Measurements from ENCODE around the gene AFF3.
"Not testable (repeated sequence)": the region's sequence is repeated elsewhere in the genome, so short reads cannot be mapped to it uniquely, and the experiment has no call there.

AFF3 gene, protein sequence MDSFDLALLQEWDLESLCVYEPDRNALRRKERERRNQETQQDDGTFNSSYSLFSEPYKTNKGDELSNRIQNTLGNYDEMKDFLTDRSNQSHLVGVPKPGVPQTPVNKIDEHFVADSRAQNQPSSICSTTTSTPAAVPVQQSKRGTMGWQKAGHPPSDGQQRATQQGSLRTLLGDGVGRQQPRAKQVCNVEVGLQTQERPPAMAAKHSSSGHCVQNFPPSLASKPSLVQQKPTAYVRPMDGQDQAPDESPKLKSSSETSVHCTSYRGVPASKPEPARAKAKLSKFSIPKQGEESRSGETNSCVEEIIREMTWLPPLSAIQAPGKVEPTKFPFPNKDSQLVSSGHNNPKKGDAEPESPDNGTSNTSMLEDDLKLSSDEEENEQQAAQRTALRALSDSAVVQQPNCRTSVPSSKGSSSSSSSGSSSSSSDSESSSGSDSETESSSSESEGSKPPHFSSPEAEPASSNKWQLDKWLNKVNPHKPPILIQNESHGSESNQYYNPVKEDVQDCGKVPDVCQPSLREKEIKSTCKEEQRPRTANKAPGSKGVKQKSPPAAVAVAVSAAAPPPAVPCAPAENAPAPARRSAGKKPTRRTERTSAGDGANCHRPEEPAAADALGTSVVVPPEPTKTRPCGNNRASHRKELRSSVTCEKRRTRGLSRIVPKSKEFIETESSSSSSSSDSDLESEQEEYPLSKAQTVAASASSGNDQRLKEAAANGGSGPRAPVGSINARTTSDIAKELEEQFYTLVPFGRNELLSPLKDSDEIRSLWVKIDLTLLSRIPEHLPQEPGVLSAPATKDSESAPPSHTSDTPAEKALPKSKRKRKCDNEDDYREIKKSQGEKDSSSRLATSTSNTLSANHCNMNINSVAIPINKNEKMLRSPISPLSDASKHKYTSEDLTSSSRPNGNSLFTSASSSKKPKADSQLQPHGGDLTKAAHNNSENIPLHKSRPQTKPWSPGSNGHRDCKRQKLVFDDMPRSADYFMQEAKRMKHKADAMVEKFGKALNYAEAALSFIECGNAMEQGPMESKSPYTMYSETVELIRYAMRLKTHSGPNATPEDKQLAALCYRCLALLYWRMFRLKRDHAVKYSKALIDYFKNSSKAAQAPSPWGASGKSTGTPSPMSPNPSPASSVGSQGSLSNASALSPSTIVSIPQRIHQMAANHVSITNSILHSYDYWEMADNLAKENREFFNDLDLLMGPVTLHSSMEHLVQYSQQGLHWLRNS (N-terminal part only)

DNA sequence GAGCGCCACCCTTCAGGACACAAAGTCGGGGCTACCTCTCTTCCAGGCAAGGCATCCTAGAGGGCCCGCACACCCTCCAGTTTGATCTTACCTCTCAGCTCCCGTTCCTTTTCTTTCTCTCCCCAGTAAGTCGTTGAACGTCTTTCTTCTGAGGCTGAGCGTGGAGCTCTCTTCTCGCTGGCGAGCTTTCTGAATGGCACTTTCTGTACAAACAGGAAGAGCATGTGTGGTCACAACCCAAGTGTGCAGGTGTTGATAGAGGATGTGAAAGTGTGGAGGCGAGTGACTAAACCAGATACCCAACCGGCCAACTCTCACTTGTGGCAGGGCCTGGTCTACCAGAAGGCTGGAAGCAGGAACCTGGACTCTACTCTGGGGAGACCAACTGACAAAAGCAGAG is at the start of gene AFF3:
AFF3 (minus strand) TSS at position 198 of the 400 bp plus-strand sequence. CDS start 38,136 bp downstream, outside the sequence.
- DNase-seq (ENCODE audit: low read depth in 2 of 2) = no peak

DNA sequence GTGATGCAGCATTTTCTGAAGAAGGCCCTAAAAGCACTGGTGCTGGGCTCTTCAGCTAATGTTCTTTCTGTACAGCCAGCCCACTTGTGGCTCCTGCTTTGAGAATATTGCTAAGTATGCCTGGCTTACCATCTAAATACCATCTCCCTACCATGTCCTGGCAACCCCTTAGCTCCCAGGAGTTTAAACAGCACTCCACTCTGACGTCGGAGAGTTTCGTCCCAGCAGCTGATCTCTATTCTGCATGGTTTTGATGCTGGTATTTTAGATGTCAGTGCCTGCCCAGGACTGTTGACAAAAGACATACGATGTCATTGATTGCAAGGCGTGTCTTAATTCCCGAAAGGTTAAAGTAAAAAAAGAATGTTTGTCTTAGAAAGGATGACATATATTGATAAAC is 47.0 kb upstream of the AFF3 start:
- DNase-seq (ENCODE audit: low read depth in 2 of 2) = no peak

DNA sequence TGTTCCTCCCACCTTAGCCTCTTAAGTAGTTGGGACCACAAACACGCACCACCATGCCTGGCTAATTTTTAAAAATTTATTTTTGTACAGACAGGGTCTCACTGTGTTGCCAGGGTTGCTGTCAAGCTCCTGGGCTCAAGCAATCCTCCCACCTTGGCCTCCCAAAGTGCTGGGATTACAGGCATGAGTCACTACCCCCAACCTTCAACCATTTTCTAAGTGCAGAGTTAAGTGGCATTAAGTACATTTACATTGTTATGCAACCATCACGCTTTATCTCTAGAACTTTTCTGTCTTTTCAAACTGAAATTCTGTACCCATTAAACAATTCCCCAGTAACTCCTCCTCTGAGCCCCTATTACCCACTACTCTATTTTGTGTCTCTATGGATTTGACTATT is 45.9 kb upstream of the AFF3 start:
- no peak for DNase-seq (ENCODE audit: low read depth in 2 of 2)

DNA sequence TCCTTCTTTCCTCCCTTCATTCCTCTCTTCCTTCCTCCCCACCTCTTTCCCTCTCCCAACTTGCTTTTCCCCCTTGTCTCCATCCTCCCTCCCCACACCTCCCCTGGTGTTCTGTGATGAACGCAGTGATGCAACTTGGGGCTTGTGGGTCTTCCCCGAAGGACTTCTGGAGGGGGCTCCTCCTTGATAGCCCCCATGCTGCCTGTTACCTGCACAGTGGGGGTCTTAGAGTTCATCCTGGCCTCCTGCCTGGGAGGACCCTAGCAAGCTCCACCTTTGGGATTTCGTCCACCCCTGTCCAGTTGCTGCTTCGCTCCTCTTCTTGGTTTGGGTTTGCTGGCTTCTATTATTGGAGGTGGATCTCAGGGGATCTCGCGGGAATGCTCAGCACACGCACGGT is 43.7 kb upstream of the AFF3 start:
- no peak for DNase-seq (ENCODE audit: low read depth in 2 of 2)

DNA sequence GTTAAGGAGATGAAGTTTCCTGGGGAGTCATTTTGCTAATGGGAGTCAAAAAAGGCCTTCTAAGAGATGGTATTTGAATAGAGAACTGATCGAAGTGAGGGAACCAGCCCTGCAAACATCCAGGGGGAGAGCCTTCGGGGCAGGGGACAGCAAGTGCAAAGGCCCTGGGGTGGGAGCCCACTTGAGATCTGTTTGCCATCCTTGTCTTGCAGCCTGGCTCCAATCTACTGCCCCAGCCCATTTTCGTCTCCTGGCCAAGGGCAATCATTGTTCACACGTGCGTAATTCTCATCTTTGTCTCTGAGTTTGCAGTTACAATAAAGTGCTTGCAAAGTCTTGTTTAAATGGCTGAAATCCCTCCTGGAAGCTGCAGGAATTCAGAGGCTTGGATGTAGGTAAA is 43.1 kb upstream of the AFF3 start:
- DNase-seq (ENCODE audit: low read depth in 2 of 2) = no peak

DNA sequence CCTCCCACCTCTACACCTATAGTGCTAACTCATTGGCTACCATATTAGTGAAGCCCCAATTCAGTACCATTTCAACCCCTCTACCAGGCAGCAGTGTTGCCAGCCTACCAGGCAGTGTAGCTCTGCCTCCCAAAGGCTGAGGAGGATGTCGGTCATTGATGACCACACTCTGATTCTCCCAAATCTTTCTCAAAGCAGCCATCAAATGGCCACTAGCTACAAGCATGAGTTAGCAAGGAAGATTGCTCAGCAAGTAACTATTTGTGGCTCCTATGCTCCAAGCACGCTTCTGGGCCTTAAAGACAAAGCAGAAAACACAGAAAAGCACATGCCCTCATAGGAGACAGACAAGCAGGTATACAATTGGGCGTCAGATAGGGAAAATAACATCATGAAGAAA is 42.7 kb upstream of the AFF3 start:
- no peak for DNase-seq (ENCODE audit: low read depth in 2 of 2)

DNA sequence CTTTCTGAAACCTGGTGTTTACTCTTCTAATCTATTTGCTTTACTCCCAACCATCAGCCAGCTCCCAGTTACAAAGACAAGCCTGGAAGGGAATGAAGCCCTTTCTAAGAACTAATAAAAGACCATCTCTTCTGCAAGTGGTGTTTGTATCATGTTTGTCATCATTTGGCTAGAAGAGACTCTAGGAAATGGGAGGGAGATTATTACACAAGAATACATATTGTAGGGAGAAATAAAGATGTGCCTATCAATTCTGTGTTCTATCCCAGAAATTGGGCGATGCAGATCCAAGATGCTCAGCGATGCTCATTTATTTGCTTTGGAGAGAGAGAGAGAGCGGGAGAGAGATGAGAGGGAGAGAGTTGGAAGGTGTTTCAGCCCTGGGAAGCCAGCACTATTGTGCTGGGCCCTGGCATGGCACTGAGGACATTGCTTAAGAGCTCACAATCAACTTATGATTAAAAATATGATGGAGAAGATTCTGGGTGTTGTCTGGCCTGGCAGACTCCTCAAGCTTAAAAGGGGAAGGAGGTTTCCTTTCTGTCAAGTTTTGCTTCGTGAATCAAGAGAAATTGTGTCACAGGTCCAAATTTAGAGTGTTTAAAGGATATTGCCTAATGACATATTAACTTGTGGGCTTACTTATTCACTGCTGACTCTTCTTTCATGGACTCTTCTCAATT is 41.8 kb upstream of the AFF3 start:
- DNase-seq (ENCODE audit: low read depth in 2 of 2) = no peak

DNA sequence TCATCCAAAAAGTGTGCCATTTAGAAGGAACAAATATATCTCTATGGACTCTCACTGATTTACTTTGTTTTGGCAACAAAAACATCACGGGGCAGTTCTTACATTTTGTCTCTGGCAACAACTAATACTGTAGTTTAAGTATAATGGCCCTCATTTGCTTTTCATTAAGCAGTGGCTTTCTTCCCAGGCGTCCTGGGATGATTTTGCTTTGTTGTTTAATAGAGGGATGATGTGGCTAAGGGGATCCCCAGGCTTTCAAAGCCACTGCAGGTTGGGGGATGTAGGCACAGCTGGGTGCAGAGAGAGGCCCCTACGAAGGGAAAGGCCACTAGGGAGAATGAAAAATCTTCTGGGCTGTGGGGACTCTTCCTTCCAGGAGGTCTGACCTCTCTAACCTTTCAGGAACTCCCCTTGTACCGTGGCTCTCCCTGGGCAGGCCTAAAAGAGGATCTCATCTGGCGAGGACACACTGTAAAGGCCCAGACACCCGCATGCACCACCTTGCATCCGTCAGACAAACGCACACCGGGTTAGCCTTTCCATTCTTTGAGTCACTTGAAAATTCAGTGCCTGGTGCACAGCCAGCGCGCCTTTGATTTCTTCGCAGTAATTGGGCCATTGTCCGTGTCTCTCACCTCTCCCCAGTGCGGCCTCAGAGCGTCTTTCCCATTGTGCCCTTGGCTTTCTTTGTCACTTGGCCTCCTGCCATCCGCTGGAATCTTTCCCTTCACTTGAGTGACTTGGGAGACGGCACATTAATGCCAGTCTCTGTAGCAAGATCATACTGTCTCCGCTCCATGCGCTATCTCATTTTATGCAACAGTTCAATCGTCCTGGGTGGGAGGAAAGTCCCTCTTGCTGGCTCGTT is 40.3 kb upstream of the AFF3 start:
- DNase-seq (ENCODE audit: low read depth in 2 of 2) = no peak

DNA sequence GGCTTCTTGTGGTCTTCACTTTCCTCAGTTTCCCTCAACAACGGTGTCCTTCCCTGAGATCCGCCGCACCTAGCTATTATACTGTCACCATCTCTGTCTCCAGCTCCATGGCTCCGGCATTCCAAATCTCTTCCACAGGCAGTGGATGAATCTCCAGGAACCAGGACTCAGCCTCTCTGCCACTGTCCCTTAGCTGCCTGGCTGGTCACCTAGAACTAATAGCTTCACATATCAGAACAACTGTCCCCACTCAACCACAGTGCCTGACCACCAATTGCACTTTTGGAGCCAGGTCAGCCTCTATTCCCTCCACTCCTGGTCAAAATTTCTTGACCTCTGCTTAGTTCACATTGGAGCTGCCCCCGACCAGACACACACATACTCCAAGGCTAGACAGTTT is 38.1 kb upstream of the AFF3 start:
- no peak for DNase-seq (ENCODE audit: low read depth in 2 of 2)

DNA sequence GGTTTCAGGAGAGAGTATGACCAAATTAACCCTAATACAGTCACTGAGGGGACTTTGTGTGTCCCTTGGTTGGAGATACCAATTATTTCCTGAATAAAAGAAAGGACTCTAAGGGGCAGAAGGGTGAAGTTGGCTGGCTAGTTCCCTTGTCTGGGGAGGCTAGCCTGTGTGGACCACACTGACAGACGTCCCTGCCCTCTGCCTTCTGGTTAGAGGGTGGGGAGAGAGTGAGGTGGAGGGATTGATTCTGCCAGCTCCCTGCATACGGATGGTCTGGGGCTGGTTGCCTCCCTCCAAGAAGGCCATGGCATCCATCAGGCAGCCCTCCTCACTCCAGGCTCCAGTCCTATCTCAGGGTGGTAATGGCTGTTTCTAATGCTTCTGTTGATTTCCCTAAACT is 37.4 kb upstream of the AFF3 start:
- DNase-seq (ENCODE audit: low read depth in 2 of 2) = no peak

DNA sequence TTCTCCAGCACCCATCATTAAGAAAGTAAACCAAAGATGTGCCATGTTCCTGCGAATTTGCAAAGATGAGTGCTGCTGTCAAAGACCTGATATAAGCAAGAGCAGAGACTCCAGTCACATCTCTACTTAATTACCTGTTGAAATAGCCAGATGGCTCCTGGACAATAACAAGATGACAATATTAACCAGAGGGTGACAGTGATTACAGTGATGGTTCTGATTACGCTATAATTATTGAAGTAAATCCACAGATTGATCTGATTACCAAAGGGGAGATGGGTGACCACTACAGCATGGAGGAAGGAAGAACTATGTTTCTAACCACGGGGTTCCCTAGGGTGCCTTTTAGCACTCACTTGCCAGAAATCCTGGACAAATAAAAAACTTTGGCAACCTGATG is 36.5 kb upstream of the AFF3 start:
- no peak for DNase-seq (ENCODE audit: low read depth in 2 of 2)

DNA sequence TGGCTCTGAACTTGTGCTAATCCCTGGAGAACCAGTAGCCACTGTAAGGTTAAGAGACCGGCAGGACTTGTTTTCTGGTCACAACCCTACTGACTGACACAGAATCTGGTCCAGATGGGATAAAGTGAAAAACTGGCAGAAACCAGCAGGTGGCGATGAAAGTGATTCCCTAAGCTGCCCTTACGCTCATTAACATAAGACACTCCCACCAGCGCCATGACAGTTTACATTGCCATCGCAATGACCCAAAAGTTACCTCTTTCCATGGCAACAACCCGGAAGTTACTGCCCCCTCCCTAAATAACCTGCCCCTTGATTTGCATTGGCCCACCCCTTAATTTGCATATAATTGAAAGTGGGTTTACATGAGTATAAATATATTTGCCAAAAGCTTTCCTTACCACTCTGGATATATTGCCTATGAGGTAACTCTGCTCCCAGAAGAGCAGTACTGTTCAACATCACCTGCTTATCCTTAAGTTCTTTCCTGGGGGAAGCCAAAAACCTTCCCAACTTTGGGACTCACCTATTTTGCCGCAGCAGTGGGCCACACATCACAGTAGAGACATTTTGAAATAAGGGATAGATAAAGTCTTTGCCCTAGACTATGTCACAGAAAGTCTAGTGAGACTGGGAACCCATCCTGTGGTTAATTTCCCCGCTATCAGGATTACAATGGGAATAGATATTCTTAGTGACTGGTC is 35.8 kb upstream of the AFF3 start:
- DNase-seq (ENCODE audit: low read depth in 2 of 2) = no peak

DNA sequence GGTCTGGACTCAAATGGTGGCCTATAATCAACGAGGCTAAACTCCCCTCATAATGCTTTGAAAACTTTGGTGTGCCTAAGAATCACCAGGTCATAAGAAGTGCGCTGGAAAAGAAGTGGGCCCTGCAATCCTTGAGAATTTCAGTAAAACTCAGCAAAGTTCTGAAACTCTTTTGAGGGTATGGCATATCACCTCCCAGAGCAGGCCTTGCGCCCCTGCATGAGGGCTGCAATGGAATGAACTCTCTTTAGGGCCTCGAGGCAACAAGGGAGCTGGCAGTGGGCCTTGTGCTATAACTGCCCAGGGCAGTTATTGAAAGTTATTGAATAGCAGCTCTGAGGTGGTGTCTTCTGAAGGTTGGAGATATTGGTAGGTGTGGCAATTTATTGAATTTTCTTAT is 34.5 kb upstream of the AFF3 start:
- DNase-seq (ENCODE audit: low read depth in 2 of 2) = no peak

DNA sequence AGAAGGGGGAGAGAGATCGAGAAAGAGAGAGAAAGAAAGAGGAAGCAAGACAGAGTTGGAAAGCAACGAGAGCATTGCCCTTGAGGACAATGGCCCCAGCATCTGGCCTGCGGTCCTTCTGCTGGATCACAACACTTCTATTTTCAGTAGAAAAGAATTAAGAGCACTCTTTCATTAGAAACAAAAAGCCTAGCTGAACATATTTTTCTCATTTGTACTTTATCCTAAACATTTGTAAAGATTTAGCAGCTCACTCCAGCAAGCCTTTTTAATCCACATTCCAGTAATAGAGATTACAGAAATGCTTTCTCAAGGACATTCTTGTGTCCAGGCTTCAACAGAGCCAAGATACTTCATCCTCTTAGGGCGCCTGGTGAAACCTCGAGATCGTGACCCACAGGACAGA is 31.6 kb upstream of the AFF3 start:
- DNase-seq (ENCODE audit: low read depth in 2 of 2) = no peak

DNA sequence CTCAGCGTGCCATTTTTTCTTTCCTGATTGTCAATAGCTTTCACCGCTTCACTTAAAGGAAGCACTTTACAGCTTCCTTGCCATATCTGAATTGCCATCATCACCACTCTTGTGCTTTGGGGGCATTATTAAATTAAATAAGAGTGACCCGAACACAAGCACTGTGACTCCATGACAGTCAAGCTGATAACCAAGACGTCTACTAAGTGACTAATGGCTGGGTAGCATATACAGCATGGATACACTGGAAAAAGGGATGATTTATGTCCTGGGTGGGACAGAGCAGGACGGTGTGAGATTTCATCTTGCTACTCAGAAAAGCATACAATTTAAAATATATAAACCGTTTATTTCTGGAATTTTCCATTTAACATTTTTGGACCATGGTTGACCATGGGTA is 24.3 kb upstream of the AFF3 start:
- DNase-seq (ENCODE audit: low read depth in 2 of 2) = no peak

DNA sequence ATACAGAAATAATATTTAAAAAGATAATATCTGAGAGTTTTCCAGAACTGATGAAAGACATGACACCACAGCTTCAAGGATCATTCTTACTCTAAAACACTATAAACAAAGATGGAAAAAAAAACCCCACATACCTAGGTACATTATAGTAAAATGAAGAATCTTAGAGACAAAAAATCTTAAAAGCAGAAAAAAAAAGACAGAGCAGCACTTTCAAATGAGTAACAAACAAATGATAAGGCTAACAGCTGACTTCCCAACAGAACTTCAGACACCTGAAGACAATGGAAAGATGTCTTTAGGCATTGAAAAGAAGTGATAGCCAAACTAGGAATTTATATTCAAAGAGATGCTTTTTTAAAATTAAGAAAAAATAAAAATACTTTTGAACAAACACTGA is 21.2 kb upstream of the AFF3 start:
- no peak for DNase-seq (ENCODE audit: low read depth in 2 of 2)

DNA sequence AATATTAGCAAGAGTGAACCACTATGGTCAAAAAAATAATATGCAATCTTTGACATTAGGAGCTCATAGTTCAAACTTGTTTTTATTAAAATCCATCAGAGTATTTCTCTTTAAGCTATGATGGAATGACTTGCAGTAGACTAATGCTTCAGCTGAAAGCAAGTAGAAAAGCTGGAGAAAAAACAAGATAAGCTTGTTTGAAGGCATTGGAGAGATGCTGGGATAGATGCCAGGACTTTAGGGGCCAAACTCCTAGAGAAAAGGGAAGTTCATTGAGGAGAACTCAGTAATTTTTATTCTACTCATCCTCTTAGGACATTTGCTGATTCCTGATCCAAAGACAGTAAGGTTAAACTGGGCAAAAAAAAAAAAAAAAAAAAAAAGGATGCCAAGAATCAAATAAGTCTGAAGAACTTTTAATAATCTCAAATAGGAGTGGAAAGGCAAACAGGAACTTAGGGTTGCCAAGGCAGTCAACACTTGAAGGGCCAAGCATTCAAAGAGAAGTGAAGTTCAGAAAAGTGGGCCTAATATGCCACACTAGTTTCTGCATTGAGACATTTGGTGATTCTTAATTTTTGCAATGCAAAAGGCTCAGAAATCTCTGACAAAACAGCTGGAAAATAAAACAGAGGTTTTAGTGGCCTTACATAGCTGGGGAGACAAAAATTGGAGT is 19.7 kb upstream of the AFF3 start:
- no peak for DNase-seq (ENCODE audit: low read depth in 2 of 2)

DNA sequence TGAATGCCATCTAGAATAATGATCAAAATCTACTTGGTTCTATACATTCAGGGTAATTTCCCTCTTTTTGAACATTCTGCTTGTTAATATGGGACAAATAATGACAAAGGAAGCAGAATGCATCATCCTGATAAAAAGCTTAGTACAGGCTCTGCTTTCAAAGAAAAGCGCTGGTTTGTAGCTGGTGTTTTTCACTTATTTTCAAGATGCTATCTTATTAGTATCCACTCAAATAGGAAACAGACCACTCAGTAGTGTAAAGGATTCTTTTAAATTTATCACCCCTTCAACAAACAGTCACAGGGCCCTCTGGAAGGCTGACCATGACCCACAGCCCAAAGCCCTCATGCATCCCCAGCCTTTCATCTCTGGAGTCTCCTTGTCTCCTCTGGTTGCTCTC is 18.0 kb upstream of the AFF3 start:
- DNase-seq (ENCODE audit: low read depth in 2 of 2) = no peak

DNA sequence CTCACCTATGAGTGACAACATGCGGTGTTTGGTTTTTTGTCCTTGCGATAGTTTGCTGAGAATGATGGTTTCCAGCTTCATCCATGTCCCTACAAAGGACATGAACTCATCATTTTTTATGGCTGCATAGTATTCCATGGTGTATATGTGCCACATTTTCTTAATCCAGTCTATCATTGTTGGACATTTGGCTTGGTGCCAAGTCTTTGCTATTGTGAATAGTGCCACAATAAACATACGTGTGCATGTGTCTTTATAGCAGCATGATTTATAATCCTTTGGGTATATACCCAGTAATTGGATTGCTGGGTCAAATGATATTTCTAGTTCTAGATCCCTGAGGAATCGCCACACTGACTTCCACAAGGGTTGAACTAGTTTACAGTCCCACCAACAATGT is 9.4 kb upstream of the AFF3 start:
- not testable (repeated sequence) for DNase-seq (ENCODE audit: low read depth in 2 of 2)

DNA sequence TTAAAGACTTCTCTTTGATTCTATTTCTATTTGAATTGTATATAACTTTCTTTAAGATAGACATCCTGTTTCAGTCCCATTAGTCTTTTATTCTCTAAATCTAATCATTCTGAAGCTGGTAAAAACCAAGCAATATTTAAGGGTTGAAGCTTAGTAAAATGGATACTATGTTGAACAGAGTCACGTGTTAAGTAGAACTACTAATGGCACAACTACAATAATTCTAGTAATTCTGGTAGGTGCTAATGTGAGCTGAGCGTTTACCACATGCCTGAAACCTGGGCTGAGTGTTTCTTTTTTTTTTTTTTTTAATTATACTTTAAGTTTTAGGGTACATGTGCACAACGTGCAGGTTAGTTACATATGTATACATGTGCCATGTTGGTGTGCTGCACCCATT is 8.9 kb upstream of the AFF3 start:
- no peak for DNase-seq (ENCODE audit: low read depth in 2 of 2)
